Breast epithelium (tissue), 3 donors: Measurements from ENCODE around the gene APBB1.

Experiments used
- CTCF ChIP-seq, 3 donors: fragments of 450-650 bp; IDR thresholded peaks; one replicate each; pipeline ENCODE4 v1.5.1; 2016 to 2017; ENCODE audit warnings: antibody characterized with exemption in 3 of 3, mild to moderate bottlenecking in 3 of 3, moderate library complexity in 3 of 3
- POLR2A ChIP-seq: fragments of 450-650 bp; IDR thresholded peaks from one replicate; pipeline ENCODE4 v1.6.1; 2016; ENCODE audit warnings: antibody characterized with exemption, mild to moderate bottlenecking, moderate library complexity
- POLR2AphosphoS5 ChIP-seq, 3 donors: sonication (generic); formaldehyde crosslinking; IDR thresholded peaks; one replicate each; pipeline ENCODE4 v1.6.1; 2017; ENCODE audit warnings: antibody characterized with exemption in 3 of 3

GRCh38 chr11:6410695-6411430 is 8.0 kb downstream of the APBB1 start:
- TF ChIP-seq CTCF (IDR thresholded peaks at IDR 0.05) (no peak), POLR2A (no peak), POLR2AphosphoS5 (IDR thresholded peaks at IDR 0.05) (no peak)
